Uterus (tissue), 2 donors: ENCODE data around the gene EFCAB5.

Source experiments
- POLR2A ChIP-seq, 2 donors: fragments of 450-650 bp; IDR thresholded peaks; one replicate each; pipeline ENCODE4 v1.6.1; 2016; ENCODE audit warnings: antibody characterized with exemption in 2 of 2, mild to moderate bottlenecking in 1 of 2, moderate library complexity in 1 of 2
- TF ChIP-seq, protein P1 (sequence below), 4 experiments: fragments of 200-600 bp in 2 of 4; fragments of 450-650 bp in 2 of 4; sonication (generic) in 2 of 4; IDR thresholded peaks; one replicate each; pipeline ENCODE4 v1.5.1; 2016 to 2019; ENCODE audit warnings: antibody characterized with exemption in 4 of 4, mild to moderate bottlenecking in 2 of 4, moderate library complexity in 1 of 4

GRCh38 chr17:30116661-30117551, 175.5 kb downstream of the EFCAB5 start, which contains the start of gene NSRP1:
- TF ChIP-seq, protein P1, sequence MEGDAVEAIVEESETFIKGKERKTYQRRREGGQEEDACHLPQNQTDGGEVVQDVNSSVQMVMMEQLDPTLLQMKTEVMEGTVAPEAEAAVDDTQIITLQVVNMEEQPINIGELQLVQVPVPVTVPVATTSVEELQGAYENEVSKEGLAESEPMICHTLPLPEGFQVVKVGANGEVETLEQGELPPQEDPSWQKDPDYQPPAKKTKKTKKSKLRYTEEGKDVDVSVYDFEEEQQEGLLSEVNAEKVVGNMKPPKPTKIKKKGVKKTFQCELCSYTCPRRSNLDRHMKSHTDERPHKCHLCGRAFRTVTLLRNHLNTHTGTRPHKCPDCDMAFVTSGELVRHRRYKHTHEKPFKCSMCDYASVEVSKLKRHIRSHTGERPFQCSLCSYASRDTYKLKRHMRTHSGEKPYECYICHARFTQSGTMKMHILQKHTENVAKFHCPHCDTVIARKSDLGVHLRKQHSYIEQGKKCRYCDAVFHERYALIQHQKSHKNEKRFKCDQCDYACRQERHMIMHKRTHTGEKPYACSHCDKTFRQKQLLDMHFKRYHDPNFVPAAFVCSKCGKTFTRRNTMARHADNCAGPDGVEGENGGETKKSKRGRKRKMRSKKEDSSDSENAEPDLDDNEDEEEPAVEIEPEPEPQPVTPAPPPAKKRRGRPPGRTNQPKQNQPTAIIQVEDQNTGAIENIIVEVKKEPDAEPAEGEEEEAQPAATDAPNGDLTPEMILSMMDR (IDR thresholded peaks at IDR 0.05), result no peak
- peak; percentile 76 to 95 for TF ChIP-seq POLR2A (IDR thresholded peaks at IDR 0.05)
